ENCODE measurements around the gene RABGEF1.
"Not testable (repeated sequence)": the region's sequence is repeated elsewhere in the genome, so short reads cannot be mapped to it uniquely, and the experiment has no call there.

Gene RABGEF1

GRCh38 chr7:66740302-66740979, at the start of gene RABGEF1:
TSS of gene RABGEF1 (plus strand) at chr7:66740733. CDS start at chr7:66771900, 31,167 bp downstream.
- DNase-seq (ENCODE audit: low read depth), result peak; percentile 97

- no peak for DNase-seq (ENCODE audit: low read depth)
Measured at GRCh38 chr7:66693331-66693730, 47.2 kb upstream of the RABGEF1 start.

GRCh38 chr7:66694286-66694685, 46.2 kb upstream of the RABGEF1 start:
- DNase-seq (ENCODE audit: low read depth), result no peak

GRCh38 chr7:66695417-66695816, 45.1 kb upstream of the RABGEF1 start:
- not testable (repeated sequence) for DNase-seq (ENCODE audit: low read depth)

- not testable (repeated sequence) for DNase-seq (ENCODE audit: low read depth)
Measured at GRCh38 chr7:66696134-66696533, 44.4 kb upstream of the RABGEF1 start.

GRCh38 chr7:66696774-66697191, 43.8 kb upstream of the RABGEF1 start:
- no peak for DNase-seq (ENCODE audit: low read depth)

GRCh38 chr7:66697449-66698438, 42.8 kb upstream of the RABGEF1 start:
- no peak for DNase-seq (ENCODE audit: low read depth)

- DNase-seq (ENCODE audit: low read depth), result no peak
Measured at GRCh38 chr7:66698652-66699205, 41.8 kb upstream of the RABGEF1 start.

- DNase-seq (ENCODE audit: low read depth), result no peak
Measured at GRCh38 chr7:66699998-66700397, 40.5 kb upstream of the RABGEF1 start.

GRCh38 chr7:66700633-66701131, 39.9 kb upstream of the RABGEF1 start:
- no peak for DNase-seq (ENCODE audit: low read depth)

GRCh38 chr7:66707825-66708224, 32.7 kb upstream of the RABGEF1 start:
- no peak for DNase-seq (ENCODE audit: low read depth)

- not testable (repeated sequence) for DNase-seq (ENCODE audit: low read depth)
Measured at GRCh38 chr7:66710752-66711151, 29.8 kb upstream of the RABGEF1 start.

- DNase-seq (ENCODE audit: low read depth), result no peak
Measured at GRCh38 chr7:66713687-66714086, 26.8 kb upstream of the RABGEF1 start.

- not testable (repeated sequence) for DNase-seq (ENCODE audit: low read depth)
Measured at GRCh38 chr7:66716634-66717033, 23.9 kb upstream of the RABGEF1 start.

- DNase-seq (ENCODE audit: low read depth), result no peak
Measured at GRCh38 chr7:66720561-66720960, 20.0 kb upstream of the RABGEF1 start.

- DNase-seq (ENCODE audit: low read depth), result no peak
Measured at GRCh38 chr7:66725843-66726242, 14.7 kb upstream of the RABGEF1 start.

- DNase-seq (ENCODE audit: low read depth), result no peak
Measured at GRCh38 chr7:66727058-66727457, 13.5 kb upstream of the RABGEF1 start.

GRCh38 chr7:66728571-66728970, 12.0 kb upstream of the RABGEF1 start:
- DNase-seq (ENCODE audit: low read depth), result no peak

- no peak for DNase-seq (ENCODE audit: low read depth)
Measured at GRCh38 chr7:66729274-66729673, 11.3 kb upstream of the RABGEF1 start.

- DNase-seq (ENCODE audit: low read depth), result no peak
Measured at GRCh38 chr7:66731986-66732385, 8.5 kb upstream of the RABGEF1 start.

- no peak for DNase-seq (ENCODE audit: low read depth)
Measured at GRCh38 chr7:66732439-66732838, 8.1 kb upstream of the RABGEF1 start.

- no peak for DNase-seq (ENCODE audit: low read depth)
Measured at GRCh38 chr7:66734006-66734405, 6.5 kb upstream of the RABGEF1 start.
